Measurements from ENCODE around the gene PTGFRN. TPM values are rescaled to one million over a fixed set of nuclear protein-coding genes. Genes with fewer than 3 reads are reported as not detected.
A peak's percentile ranks its signal among the peaks of the same experiment; 100 is the strongest.

PTGFRN gene
- total and polyA plus RNA-seq, 2 donors = 41.5 to 85.9 TPM

DNA sequence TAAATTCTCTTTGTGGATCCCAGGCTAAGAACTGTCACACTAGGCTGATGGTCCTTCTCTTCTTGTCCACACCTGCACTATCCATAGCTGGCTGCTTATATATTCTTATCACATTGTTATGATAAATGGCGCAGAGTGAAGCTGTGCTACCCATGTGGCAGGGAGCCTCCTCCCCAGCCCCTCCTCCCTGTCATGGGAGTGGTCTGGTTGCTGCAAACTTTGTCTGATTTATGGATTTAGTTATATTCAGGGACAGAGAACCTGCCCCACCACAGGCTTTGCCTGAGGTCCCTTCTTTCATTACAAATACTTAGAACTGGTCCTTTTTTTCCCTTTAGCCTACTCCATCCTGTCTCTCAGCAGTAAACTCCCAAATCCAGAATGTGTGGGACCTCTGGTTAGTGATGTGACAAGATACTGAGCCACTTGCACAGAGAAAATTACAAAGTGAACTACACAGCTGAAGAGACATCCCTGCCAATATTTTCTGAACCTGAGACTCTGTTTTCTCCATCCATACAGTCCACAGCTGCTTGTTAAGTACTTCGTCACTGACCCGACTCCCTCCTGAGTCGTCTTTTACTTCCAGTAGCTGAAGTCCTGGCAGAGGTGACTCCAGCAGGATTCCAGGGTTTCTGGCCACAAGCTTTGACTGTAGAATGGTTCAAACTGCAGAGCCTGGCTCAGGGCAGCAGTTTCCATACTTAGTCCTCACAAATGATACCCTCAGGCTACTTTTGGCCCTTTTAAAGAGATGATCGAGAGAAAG, 37.6 kb downstream of the PTGFRN start:
- H3K36me3 ChIP-seq (ENCODE audit: insufficient read depth) = no peaks in the 10 kb centered on the region
- DNase-seq (ENCODE audit: extremely low spot score) = no peak
- 43% methylated on average over 5 of the region's 5 CpGs for WGBS
- no peak overlapping the region for H3K27ac ChIP-seq (ENCODE audit: low read depth)
- H3K4me1 ChIP-seq (ENCODE audit: insufficient read depth) = no peaks in the 10 kb centered on the region
- no peak overlapping the region for H3K4me3 ChIP-seq (ENCODE audit: low read depth, low read length)

DNA sequence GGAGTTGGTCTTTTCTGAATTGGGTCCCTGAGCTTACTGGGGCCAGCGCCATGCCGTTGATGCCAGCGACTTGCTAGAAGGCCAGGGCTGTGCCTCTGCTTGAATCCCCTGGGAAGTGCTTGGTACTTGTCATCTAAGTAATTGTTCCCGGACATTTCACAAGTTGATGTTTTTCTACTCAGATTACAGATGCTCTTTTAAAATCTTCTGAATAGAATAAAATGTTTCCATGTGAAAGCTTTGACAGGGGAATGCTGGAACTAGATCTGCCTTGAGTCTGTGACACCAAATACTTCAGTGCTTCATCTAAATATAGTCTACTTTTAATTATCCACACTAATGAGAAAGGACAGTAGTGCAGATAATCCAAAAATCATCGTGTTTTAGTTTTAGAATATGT, 38.3 kb downstream of the PTGFRN start:
- no peaks in the 10 kb centered on the region for H3K4me1 ChIP-seq (ENCODE audit: insufficient read depth)
- no peak overlapping the region for H3K4me3 ChIP-seq (ENCODE audit: low read depth, low read length)

DNA sequence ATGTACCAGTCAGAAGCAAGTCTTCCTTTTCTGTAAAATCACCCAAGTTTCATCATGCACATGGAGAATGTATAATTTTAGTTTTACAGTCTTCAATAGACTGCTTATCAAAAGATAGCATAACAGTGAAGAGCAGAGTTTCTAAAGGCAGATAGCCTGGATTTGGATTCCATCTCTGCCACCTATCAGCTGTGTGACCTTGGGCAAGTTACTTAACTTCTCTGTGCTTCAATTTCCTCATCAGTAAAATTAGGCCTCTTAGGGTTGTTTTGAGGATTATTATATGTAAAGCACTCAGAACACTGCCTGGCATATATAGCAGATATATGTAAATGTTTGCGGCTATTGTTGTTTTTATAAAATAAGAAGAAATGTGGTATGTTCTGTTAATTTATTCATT, 38.9 kb downstream of the PTGFRN start:
- Histone ChIP-seq H3K4me1 (ENCODE audit: insufficient read depth) (no peaks in the 10 kb centered on the region), H3K36me3 (ENCODE audit: insufficient read depth) (no peaks in the 10 kb centered on the region), H3K27ac (ENCODE audit: low read depth) (no peak overlapping the region), H3K4me3 (ENCODE audit: low read depth, low read length) (no peak overlapping the region)
- no peak for DNase-seq (ENCODE audit: extremely low spot score)
- 97% methylated on average over 1 of the region's 1 CpG for WGBS

More for the DNA sequence above, 38.3 kb downstream of the PTGFRN start:
- no peak overlapping the region for H3K27ac ChIP-seq (ENCODE audit: low read depth)
- DNase-seq (ENCODE audit: extremely low spot score) = no peak
- 88% methylated on average over 5 of the region's 5 CpGs for WGBS
- H3K36me3 ChIP-seq (ENCODE audit: insufficient read depth) = no peaks in the 10 kb centered on the region

DNA sequence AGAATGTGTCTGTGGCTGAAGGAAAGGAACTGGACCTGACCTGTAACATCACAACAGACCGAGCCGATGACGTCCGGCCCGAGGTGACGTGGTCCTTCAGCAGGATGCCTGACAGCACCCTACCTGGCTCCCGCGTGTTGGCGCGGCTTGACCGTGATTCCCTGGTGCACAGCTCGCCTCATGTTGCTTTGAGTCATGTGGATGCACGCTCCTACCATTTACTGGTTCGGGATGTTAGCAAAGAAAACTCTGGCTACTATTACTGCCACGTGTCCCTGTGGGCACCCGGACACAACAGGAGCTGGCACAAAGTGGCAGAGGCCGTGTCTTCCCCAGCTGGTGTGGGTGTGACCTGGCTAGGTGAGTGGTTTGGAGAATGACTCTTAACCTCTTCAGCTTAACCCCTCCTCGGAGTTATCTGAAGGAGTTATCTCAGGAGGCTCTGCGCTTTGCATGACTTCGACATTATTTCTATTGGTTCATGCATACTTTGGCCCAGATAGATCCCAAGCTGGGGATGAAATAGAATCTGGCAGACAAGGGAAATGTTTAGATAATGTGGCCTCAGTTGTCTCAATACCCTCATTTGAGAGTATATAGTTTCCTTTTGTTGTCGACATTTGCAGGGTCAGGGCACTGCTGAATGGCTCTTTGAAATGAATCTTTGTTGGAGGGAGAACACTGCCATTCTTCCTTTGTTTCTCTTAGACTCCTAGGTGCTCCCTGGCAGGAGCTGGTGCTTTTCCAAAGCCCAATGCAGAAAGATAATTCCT, 39.7 kb downstream of the PTGFRN start:
- 91% methylated on average over 21 of the region's 21 CpGs for WGBS
- H3K36me3 ChIP-seq (ENCODE audit: insufficient read depth) = no peaks in the 10 kb centered on the region
- no peaks in the 10 kb centered on the region for H3K4me1 ChIP-seq (ENCODE audit: insufficient read depth)
- H3K4me3 ChIP-seq (ENCODE audit: low read depth, low read length) = no peak overlapping the region
- no peak overlapping the region for H3K27ac ChIP-seq (ENCODE audit: low read depth)
- no peak for DNase-seq (ENCODE audit: extremely low spot score)

DNA sequence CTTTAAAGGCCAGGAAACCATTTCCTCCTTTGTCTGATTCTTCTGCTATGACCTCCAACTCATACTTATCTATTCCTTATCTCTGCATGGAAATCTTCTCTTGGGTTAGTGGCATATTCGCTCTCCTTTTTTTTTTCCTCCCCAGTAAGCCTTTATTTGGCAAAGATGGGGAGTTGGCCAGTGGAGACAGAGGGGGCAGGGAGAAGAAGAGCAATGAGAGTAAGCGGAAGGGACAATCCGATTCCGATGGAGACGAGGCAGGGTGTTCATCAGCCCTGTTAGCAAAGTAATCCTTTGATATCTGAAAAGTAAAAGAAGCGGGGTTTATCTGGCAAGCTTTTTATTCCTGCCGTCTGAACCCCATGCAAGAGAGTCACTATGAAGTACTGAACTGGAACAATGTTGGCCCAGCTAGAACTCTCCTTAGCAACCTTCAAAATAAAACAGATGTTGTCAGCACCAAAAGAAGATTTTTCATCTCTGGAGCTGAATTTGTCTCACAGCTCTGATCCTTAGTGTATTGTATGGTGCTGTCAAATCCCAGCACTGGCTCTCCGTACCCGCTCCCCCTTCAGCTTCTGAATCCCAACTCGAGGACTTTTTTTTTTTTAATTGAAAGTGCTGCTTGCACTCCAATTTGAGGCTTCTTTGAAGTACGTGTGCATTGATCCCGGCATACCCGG, 40.9 kb downstream of the PTGFRN start:
- no peaks in the 10 kb centered on the region for H3K36me3 ChIP-seq (ENCODE audit: insufficient read depth)
- H3K4me3 ChIP-seq (ENCODE audit: low read depth, low read length) = no peak overlapping the region
- DNase-seq (ENCODE audit: extremely low spot score) = no peak
- no peaks in the 10 kb centered on the region for H3K4me1 ChIP-seq (ENCODE audit: insufficient read depth)
- 22% methylated on average over 13 of the region's 13 CpGs for whole genome bisulfite sequencing
- H3K27ac ChIP-seq (ENCODE audit: low read depth) = peak overlapping the region; percentile 16

DNA sequence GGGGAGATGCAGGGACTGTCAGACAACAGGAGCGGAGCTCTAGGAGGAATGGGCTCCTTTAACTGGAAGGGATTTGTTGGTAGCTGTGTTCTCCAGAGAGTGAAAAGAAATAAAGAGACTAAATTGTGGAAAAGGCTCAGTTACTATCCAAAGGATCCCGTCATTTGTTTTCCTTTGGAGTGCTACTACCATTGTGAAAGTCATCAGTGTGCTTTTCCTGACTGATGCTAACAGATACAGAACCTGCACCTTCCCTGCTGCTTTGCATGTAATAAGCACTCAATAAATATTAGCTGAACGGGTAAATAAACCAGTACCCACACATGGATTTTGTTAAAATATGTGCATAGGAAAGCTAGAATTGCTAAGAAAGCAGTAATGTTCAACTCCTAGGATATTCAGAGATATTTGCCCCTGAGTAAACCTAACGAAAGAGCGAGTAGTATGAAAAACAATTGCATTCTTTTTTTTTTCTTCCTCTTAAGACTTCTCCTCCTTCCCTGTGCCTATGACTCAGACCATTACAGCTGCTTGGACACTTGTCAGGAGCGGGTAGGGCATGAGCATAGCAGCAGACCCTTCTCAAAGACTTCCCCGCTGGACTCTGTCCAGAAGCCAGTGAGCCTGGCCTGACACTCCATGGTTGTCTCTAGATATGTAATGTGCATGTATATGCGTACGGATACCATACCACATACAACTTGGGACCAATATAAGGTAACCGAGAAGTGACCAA, 41.7 kb downstream of the PTGFRN start:
- peak overlapping the region; percentile 16 for H3K27ac ChIP-seq (ENCODE audit: low read depth)
- no peak overlapping the region for H3K4me3 ChIP-seq (ENCODE audit: low read depth, low read length)

DNA sequence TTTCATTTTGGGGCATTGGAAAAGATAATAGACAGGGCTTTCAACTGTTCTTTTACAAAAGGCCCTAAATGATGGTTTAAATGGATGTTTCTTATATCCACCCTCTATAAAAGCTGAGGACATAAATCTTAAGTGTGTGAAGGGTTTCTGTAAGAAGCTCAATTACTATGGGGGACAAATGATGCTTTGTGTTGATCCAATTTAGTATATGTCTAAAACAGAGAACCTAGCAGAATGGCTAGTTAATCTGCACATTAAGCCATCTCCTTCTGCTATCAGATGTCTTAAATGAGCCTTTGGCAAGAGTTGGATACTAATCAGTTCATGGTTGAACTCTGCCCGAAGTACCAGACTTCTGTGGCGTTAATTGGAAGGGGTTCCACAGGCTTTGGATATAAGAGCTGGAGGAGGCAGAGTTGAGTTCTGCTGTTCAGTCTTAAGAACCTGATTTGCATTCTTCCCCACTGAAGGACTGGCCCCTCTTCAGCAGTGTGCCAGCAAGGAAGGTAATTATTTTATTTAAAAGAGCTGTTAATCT, 43.1 kb downstream of the PTGFRN start:
- no peaks in the 10 kb centered on the region for H3K36me3 ChIP-seq (ENCODE audit: insufficient read depth)
- 96% methylated on average over 2 of the region's 2 CpGs for WGBS
- H3K4me1 ChIP-seq (ENCODE audit: insufficient read depth) = no peaks in the 10 kb centered on the region
- no peak overlapping the region for H3K4me3 ChIP-seq (ENCODE audit: low read depth, low read length)
- H3K27ac ChIP-seq (ENCODE audit: low read depth) = no peak overlapping the region
- DNase-seq (ENCODE audit: extremely low spot score) = no peak

More for the DNA sequence above, 41.7 kb downstream of the PTGFRN start:
- H3K36me3 ChIP-seq (ENCODE audit: insufficient read depth) = no peaks in the 10 kb centered on the region
- DNase-seq (ENCODE audit: extremely low spot score) = no peak
- WGBS = 53% methylated on average over 10 of the region's 10 CpGs
- H3K4me1 ChIP-seq (ENCODE audit: insufficient read depth) = no peaks in the 10 kb centered on the region

DNA sequence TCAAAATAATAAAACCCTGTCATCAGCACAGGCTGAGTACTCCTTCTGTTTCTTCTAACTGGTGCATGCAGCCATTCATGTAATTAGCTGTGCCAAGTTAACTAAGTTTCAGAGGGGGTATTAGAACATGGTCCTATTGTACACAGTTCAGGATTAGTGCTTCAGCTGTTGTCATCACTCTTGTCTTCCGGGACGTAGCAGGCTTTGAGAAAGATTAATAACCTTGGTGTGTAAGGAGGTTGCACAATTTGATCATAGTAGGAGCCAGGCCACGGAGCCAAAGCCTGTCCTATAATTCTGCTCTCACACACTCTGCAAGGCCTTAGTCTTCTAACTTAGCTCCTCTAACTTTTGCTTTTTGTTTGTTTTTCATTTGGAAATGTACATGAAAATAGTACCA, 44.7 kb downstream of the PTGFRN start:
- DNase-seq (ENCODE audit: extremely low spot score) = no peak
- Histone ChIP-seq H3K4me1 (ENCODE audit: insufficient read depth) (no peaks in the 10 kb centered on the region), H3K27ac (ENCODE audit: low read depth) (no peak overlapping the region), H3K4me3 (ENCODE audit: low read depth, low read length) (no peak overlapping the region), H3K36me3 (ENCODE audit: insufficient read depth) (no peaks in the 10 kb centered on the region)
- WGBS = 24% methylated on average over 3 of the region's 3 CpGs

DNA sequence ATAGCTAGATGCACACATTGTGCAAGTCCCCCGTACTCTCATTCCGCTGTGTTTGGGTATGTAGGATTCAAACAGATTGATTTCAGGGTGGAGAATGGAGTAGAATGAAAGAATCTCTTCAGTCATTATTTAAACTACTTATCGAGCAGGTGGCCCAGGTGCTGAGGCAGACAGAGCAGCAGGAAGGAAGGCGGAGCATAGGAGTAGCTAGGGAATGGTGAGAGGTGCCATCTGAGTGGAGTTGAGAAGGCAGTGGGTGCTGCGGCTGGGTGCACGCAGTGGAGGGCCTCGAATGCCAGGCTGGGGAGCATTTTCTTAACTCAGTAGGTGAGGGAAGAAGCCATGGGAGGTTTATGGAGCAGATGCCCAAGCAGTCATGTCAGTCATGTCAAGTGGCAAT, 46.7 kb downstream of the PTGFRN start:
- 97% methylated on average over 7 of the region's 7 CpGs for WGBS
- H3K4me1 ChIP-seq (ENCODE audit: insufficient read depth) = no peaks in the 10 kb centered on the region
- no peak for DNase-seq (ENCODE audit: extremely low spot score)
- no peak overlapping the region for H3K4me3 ChIP-seq (ENCODE audit: low read depth, low read length)
- no peaks in the 10 kb centered on the region for H3K36me3 ChIP-seq (ENCODE audit: insufficient read depth)
- H3K27ac ChIP-seq (ENCODE audit: low read depth) = no peak overlapping the region

DNA sequence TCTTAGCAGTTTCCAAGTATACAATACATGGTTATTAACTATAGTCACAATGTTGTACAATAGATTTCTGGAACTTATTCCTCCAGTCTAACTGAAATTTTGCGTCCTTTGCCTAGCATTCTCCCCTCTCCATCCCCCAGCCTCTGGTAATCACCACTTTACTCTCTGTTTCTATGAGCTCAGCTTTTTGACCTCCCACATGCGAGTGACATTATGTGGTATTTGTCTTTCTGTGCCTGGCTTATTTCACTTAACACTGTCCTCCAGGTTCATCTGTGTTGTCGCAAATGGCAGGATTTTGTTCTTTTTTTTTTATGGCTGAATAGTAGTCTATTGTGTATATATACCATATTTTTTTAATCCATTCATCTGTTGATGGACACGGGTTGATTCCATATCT, 47.9 kb downstream of the PTGFRN start:
- Histone ChIP-seq H3K4me1 (ENCODE audit: insufficient read depth) (no peaks in the 10 kb centered on the region), H3K4me3 (ENCODE audit: low read depth, low read length) (no peak overlapping the region), H3K36me3 (ENCODE audit: insufficient read depth) (no peaks in the 10 kb centered on the region), H3K27ac (ENCODE audit: low read depth) (no peak overlapping the region)
- 81% methylated on average over 4 of the region's 4 CpGs for WGBS
- DNase-seq (ENCODE audit: extremely low spot score) = no peak

DNA sequence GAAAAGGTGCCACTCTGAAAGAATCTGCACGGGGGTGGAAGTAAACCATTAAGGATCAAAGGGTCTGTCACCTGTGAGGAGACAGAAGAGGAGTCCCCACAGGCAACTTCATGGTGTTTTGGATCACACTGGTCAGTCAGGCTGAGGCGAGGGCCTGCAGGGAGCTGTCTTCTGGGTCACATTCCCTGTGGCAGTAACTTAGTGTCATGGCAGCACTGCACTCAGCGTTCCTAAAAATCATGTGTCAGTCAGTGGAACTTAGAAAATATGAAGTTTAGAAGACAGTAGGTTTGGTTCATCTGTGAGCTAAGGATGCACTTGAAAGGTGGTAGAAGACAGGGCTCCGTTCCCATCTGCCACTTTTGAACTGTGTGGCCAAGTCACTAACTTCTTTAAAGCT, 48.4 kb downstream of the PTGFRN start:
- H3K27ac ChIP-seq (ENCODE audit: low read depth) = no peak overlapping the region
- no peak overlapping the region for H3K4me3 ChIP-seq (ENCODE audit: low read depth, low read length)
- no peak for DNase-seq (ENCODE audit: extremely low spot score)
- H3K4me1 ChIP-seq (ENCODE audit: insufficient read depth) = no peaks in the 10 kb centered on the region
- 82% methylated on average over 4 of the region's 4 CpGs for whole genome bisulfite sequencing
- H3K36me3 ChIP-seq (ENCODE audit: insufficient read depth) = no peaks in the 10 kb centered on the region

DNA sequence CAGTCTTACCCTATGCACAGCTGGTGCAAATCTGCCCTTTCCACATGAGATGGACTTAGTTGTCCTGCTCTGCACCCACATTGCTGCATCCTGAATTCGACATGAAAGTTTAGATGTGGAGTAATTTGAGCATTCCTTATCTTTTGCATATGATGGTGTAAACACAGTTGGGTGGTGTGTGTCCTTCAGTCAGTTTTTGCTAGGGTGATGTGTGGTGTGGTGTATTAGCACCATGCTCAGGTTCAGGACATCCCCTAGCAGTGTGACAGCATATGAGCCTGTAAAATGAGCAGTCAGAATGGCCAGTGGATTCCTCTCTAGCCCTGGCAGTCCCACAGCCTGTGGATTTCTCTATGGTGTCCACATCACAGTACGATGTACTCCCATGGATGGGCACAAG, 49.3 kb downstream of the PTGFRN start:
- no peak for DNase-seq (ENCODE audit: extremely low spot score)
- no peak overlapping the region for H3K27ac ChIP-seq (ENCODE audit: low read depth)
- WGBS = 80% methylated on average over 2 of the region's 2 CpGs
- no peaks in the 10 kb centered on the region for H3K36me3 ChIP-seq (ENCODE audit: insufficient read depth)
- no peak overlapping the region for H3K4me3 ChIP-seq (ENCODE audit: low read depth, low read length)
- H3K4me1 ChIP-seq (ENCODE audit: insufficient read depth) = no peaks in the 10 kb centered on the region

DNA sequence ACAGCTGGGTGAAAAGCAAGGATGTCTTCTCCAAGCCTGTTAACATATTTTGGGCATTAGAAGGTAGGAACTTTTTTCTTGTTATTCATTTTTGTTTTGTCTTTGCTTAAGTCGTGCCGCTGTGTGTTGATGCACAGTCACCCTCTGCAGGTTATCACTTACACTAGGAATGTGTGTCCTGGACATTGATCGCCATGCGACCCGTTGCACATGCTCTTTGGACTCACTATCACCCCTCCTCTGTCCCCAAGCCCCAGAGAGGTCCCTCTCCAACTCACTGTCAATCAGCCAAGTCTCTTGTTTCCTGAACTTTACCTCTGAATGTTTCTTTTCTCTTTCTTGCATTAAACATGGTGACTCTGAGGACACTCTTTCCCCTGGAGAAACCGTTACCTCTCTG, 51.9 kb downstream of the PTGFRN start:
- Histone ChIP-seq H3K36me3 (ENCODE audit: insufficient read depth) (no peaks in the 10 kb centered on the region), H3K27ac (ENCODE audit: low read depth) (no peak overlapping the region), H3K4me1 (ENCODE audit: insufficient read depth) (no peaks in the 10 kb centered on the region), H3K4me3 (ENCODE audit: low read depth, low read length) (no peak overlapping the region)
- no peak for DNase-seq (ENCODE audit: extremely low spot score)
- 98% methylated on average over 6 of the region's 6 CpGs for WGBS

Data from urinary bladder (tissue), 4 donors.